SK-N-SH (cell line): Measurements from ENCODE around the gene PLVAP.

Source experiments
- CTCF ChIP-seq: fragments of 200-600 bp; sonication (generic); IDR thresholded peaks from 2 replicates; pipeline ENCODE4 v1.6.1; 2017; ENCODE audit warnings: antibody characterized with exemption, mild to moderate bottlenecking, moderate library complexity
- EZH2phosphoT487 ChIP-seq: fragments of 200-600 bp; sonication (generic); IDR thresholded peaks from 2 replicates; pipeline ENCODE4 v1.6.1; 2017; ENCODE audit warnings: low read depth, mixed run types, mild to moderate bottlenecking, antibody characterized with exemption, moderate library complexity, borderline replicate concordance
- JUND ChIP-seq: IDR thresholded peaks from 2 replicates; pipeline ENCODE4 v1.4.0; 2012
- POLR2AphosphoS5 ChIP-seq: IDR thresholded peaks from 2 replicates; pipeline ENCODE4 v1.6.1; 2012; ENCODE audit warnings: low read depth, low read length
- RCOR1 ChIP-seq: fragments of 150-350 bp; IDR thresholded peaks from 2 replicates; pipeline ENCODE4 v1.6.1; 2017; ENCODE audit warnings: antibody characterized with exemption, low read length
- TAF1 ChIP-seq: IDR thresholded peaks from 2 replicates; pipeline ENCODE4 v1.6.1; 2012; ENCODE audit warnings: low read depth, mild to moderate bottlenecking, low read length, moderate library complexity, borderline replicate concordance

GRCh38 chr19:17332360-17332676 is 44.8 kb downstream of the PLVAP start:
- TF ChIP-seq TAF1 = no peak
- TF ChIP-seq CTCF = no peak
- TF ChIP-seq RCOR1 = no peak
- TF ChIP-seq POLR2AphosphoS5 = no peak
- no peak for TF ChIP-seq JUND
- TF ChIP-seq EZH2phosphoT487 = no peak
